GM19468 (cell line): ENCODE measurements around the gene ZBTB46.
"Not testable (repeated sequence)": the region's sequence is repeated elsewhere in the genome, so short reads cannot be mapped to it uniquely, and the experiment has no call there.

Experiments used
- ATAC-seq: cut with Tn5 transposase; IDR thresholded peaks from one replicate; pipeline ENCODE4 v1.9.1; 2021; ENCODE audit warnings: mild to moderate bottlenecking, moderate library complexity, moderate number of reproducible peaks; ENCODE audit not compliant: unreplicated experiment; ENCODE audit errors: extremely low read depth

The ZBTB46 gene

GRCh38 chr20:63858393-63859165, 27.5 kb upstream of the ZBTB46 start:
- no peak for ATAC-seq

GRCh38 chr20:63857764-63858392, 26.8 kb upstream of the ZBTB46 start:
- no peak for ATAC-seq

- no peak for ATAC-seq
Observed at GRCh38 chr20:63856098-63856511, 25.0 kb upstream of the ZBTB46 start.

GRCh38 chr20:63855363-63856097, 24.5 kb upstream of the ZBTB46 start:
- no peak for ATAC-seq

GRCh38 chr20:63854766-63855362, 23.8 kb upstream of the ZBTB46 start:
- ATAC-seq, result no peak

- no peak for ATAC-seq
Observed at GRCh38 chr20:63854069-63854765, 23.2 kb upstream of the ZBTB46 start.

GRCh38 chr20:63853733-63854068, 22.6 kb upstream of the ZBTB46 start:
- not testable (repeated sequence) for ATAC-seq

GRCh38 chr20:63851548-63851943, 20.5 kb upstream of the ZBTB46 start:
- not testable (repeated sequence) for ATAC-seq

GRCh38 chr20:63850689-63851547, 19.9 kb upstream of the ZBTB46 start:
- ATAC-seq, result peak; percentile 42

- ATAC-seq, result no peak
Observed at GRCh38 chr20:63848003-63848911, 17.2 kb upstream of the ZBTB46 start.

GRCh38 chr20:63847237-63848002, 16.4 kb upstream of the ZBTB46 start:
- ATAC-seq, result no peak

GRCh38 chr20:63846888-63847236, 15.8 kb upstream of the ZBTB46 start:
- no peak for ATAC-seq

GRCh38 chr20:63846128-63846771, 15.2 kb upstream of the ZBTB46 start:
- ATAC-seq, result no peak

- ATAC-seq, result no peak
Observed at GRCh38 chr20:63844511-63844991, 13.5 kb upstream of the ZBTB46 start.

- no peak for ATAC-seq
Observed at GRCh38 chr20:63843778-63844177, 12.7 kb upstream of the ZBTB46 start.

GRCh38 chr20:63843222-63843621, 12.2 kb upstream of the ZBTB46 start:
- ATAC-seq, result no peak

GRCh38 chr20:63842258-63842657, 11.2 kb upstream of the ZBTB46 start:
- ATAC-seq, result no peak
